CD4-positive, alpha-beta memory T cell (primary cell): ENCODE measurements around the gene TDO2. TPM values are rescaled to one million over a fixed set of nuclear protein-coding genes. Genes with fewer than 3 reads are reported as not detected.
"Not testable (repeated sequence)": the region's sequence is repeated elsewhere in the genome, so short reads cannot be mapped to it uniquely, and the experiment has no call there.

Experiments used
- CTCF ChIA-PET: fragments of 350-600 bp; sonication (Branson Sonifier 250); formaldehyde crosslinking; loops from one replicate; lab custom pipeline; 2021; ENCODE audit warnings: inconsistent platforms; ENCODE audit not compliant: partially characterized antibody; lab: Charles Lee
- POLR2A ChIA-PET: fragments of 350-600 bp; sonication (Branson Sonifier 250); formaldehyde crosslinking; loops from one replicate; lab custom pipeline; 2021; ENCODE audit not compliant: partially characterized antibody; lab: Charles Lee
- DNase-seq, 5 donors: peaks; one replicate each; pipeline versions ENCODE4 v3.0.0 to v3.0.0-alpha.2; 2020 to 2022; ENCODE audit warnings: mixed read lengths in 1 of 5
- H3K27ac ChIP-seq: one replicate; pipeline ENCODE4 v1.7.0; 2013; ENCODE audit warnings: low read depth, low read length
- H3K27me3 ChIP-seq: 2 replicates; pipeline ENCODE4 v1.7.0; 2013; ENCODE audit warnings: mild to moderate bottlenecking, low read length, moderate library complexity; ENCODE audit not compliant: insufficient read depth
- H3K36me3 ChIP-seq: 2 replicates; pipeline ENCODE4 v1.7.0; 2013; ENCODE audit warnings: mild to moderate bottlenecking, low read length, moderate library complexity; ENCODE audit not compliant: insufficient read depth
- H3K4me1 ChIP-seq: 2 replicates; pipeline ENCODE4 v1.7.0; 2013; ENCODE audit warnings: mild to moderate bottlenecking, low read length, moderate library complexity; ENCODE audit not compliant: insufficient read depth
- H3K4me3 ChIP-seq, 2 donors: one replicate each; pipeline ENCODE4 v1.7.0; 2013; ENCODE audit warnings: low read length in 2 of 2, mild to moderate bottlenecking in 1 of 2
- H3K9me3 ChIP-seq, 2 donors: one replicate each; pipeline ENCODE4 v1.7.0; 2013; ENCODE audit warnings: low read length in 2 of 2, control low read depth in 1 of 2; ENCODE audit not compliant: control insufficient read depth in 1 of 2
- H3K27ac Mint-ChIP-seq, 7 donors: one replicate each; pipeline ENCODE4 v1.8.0; 2020 to 2021; ENCODE audit warnings: mixed read lengths in 7 of 7, mild to moderate bottlenecking in 6 of 7, inconsistent platforms in 3 of 7, moderate library complexity in 3 of 7
- H3K27me3 Mint-ChIP-seq, 2 donors: one replicate each; pipeline ENCODE4 v1.8.0; 2020 to 2021; ENCODE audit warnings: mixed read lengths in 2 of 2
- H3K36me3 Mint-ChIP-seq, 2 donors: one replicate each; pipeline ENCODE4 v1.8.0; 2020 to 2021; ENCODE audit warnings: mixed read lengths in 2 of 2, inconsistent platforms in 1 of 2, mild to moderate bottlenecking in 1 of 2
- H3K4me1 Mint-ChIP-seq, 4 donors: one replicate each; pipeline ENCODE4 v1.8.0; 2020 to 2021; ENCODE audit warnings: mixed read lengths in 4 of 4, mild to moderate bottlenecking in 1 of 4
- H3K4me3 Mint-ChIP-seq, 8 donors: one replicate each; pipeline ENCODE4 v1.8.0; 2020 to 2021; ENCODE audit warnings: mixed read lengths in 8 of 8, mild to moderate bottlenecking in 7 of 8, moderate library complexity in 6 of 8, inconsistent platforms in 3 of 8
- H3K9me3 Mint-ChIP-seq, 8 donors: one replicate each; pipeline ENCODE4 v1.8.0; 2020 to 2021; ENCODE audit warnings: mixed read lengths in 8 of 8, mild to moderate bottlenecking in 5 of 8, inconsistent platforms in 3 of 8, moderate library complexity in 1 of 8
- intact Hi-C: fragments of 100-400 bp; cut with micrococcal nuclease; formaldehyde crosslinking; loops from one replicate; pipeline ENCODE4 v1.15.1; 2023
- polyA plus RNA-seq, 2 donors: library from polyadenylated mRNA; unstranded; fragments of 300-500 nt; fragmentation: Illumina TruSeq; gene quantifications; one replicate each; pipeline ENCODE4 v1.2.3, GENCODE V29; 2021
- total RNA-seq, 2 experiments: library from RNA; stranded (reverse); gene quantifications; one replicate each; pipeline ENCODE4 v1.2.3, GENCODE V29; 2021

Gene TDO2
- total and polyA plus RNA-seq, 4 experiments from 2014 or later: not detected

DNA sequence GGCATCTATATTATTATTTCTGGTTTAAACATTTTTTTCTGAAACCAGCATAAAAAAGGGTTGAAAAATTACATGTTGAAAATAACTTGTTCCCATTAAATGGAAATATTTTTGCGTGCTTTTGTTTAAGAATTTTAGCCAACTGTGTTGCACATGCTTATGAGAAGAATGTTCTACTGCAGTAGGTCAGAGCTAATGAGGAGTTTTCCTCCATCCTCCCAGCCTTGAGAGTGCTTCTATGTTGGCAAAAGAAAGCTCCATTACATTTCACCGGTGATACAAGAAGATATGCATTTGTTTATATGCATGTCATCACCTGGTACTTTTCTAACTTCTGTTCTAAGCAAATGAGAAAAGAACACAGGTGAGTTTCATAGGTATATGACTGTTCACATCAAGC is 13.6 kb upstream of the TDO2 start:
- H3K4me3 ChIP-seq: no peak overlapping the region
- peaks cover 9 to 11% of the 10 kb centered on the region in 2 donors for H3K27me3 Mint-ChIP-seq
- H3K36me3 Mint-ChIP-seq: no peaks in the 10 kb centered on the region
- H3K4me3 Mint-ChIP-seq: no peak overlapping the region
- H3K27me3 ChIP-seq: no peaks in the 10 kb centered on the region
- ChIA-PET CTCF (no interaction called here), POLR2A (no interaction called here)
- H3K9me3 Mint-ChIP-seq: peaks cover 0 to 14% (median 4%) of the 10 kb centered on the region in 8 donors
- H3K36me3 ChIP-seq: no peaks in the 10 kb centered on the region
- intact Hi-C loops: no loop called here
- no peak for DNase-seq
- H3K4me1 Mint-ChIP-seq: no peaks in the 10 kb centered on the region
- H3K27ac ChIP-seq: no peak overlapping the region
- H3K27ac Mint-ChIP-seq: no peak overlapping the region
- H3K4me1 ChIP-seq: no peaks in the 10 kb centered on the region
- H3K9me3 ChIP-seq: no peaks in the 10 kb centered on the region

DNA sequence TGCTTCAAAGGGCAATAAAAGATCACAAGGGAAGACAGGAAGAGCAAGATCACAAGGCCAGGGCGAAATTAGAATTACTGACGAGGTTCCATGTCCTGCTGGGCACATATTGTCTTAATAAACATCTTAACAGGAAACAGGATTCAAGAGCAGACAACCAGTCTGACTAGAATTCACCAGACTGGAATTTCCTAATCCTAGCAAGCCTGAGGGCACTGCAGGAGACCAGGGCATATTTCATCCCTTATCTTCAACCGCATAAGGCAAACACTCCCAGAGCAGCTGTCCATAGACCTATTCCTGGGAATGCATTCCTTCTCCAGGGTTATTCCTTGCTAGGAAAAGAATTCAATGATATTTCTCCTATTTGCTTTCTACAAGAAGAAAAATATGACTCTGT is 12.4 kb upstream of the TDO2 start:
- intact Hi-C loops: no loop called here
- Histone ChIP-seq H3K4me1 (no peaks in the 10 kb centered on the region), H3K4me3 (no peak overlapping the region), H3K9me3 (no peaks in the 10 kb centered on the region), H3K36me3 (no peaks in the 10 kb centered on the region), H3K27me3 (no peaks in the 10 kb centered on the region), H3K27ac (no peak overlapping the region)
- Mint-ChIP-seq H3K27ac (no peak overlapping the region), H3K36me3 (no peaks in the 10 kb centered on the region), H3K4me3 (no peak overlapping the region), H3K9me3 (peaks cover 3 to 14% (median 6%) of the 10 kb centered on the region in 8 donors), H3K4me1 (no peaks in the 10 kb centered on the region), H3K27me3 (peaks cover 9 to 11% of the 10 kb centered on the region in 2 donors)
- CTCF ChIA-PET: no interaction called here
- DNase-seq: no peak
- POLR2A ChIA-PET: no interaction called here

GRCh38 chr4:155898371-155898770 is 5.1 kb upstream of the TDO2 start:
- H3K36me3 Mint-ChIP-seq, DNase-seq, intact Hi-C loops, H3K27me3 ChIP-seq, H3K4me1 Mint-ChIP-seq, H3K27ac Mint-ChIP-seq, POLR2A ChIA-PET, H3K4me3 Mint-ChIP-seq, H3K4me1 ChIP-seq, H3K9me3 ChIP-seq, H3K36me3 ChIP-seq, CTCF ChIA-PET, H3K4me3 ChIP-seq, H3K27me3 Mint-ChIP-seq, H3K27ac ChIP-seq: not testable (repeated sequence)
- H3K9me3 Mint-ChIP-seq: peaks cover 0 to 21% (median 12%) of the 10 kb centered on the region in 8 donors

DNA sequence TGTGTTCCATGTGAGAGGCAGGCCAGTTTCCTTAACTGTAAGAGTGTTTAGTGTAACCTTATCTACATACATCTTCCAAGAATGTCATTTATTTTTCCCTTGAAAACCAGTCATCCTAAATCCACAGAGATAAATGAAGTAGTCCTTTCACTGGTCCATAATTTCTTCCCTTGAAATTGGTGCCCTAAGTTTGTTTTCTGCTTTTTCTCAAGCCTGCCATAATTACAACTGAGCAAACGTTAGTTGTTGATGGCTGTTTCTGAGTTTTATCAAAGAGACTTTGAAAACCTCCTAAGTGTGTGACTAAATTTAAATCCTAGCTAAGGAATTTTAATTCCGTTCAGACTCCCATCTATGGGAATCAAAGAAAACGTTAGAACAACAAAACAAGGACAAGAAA is 3.6 kb upstream of the TDO2 start:
- no peak for DNase-seq
- Mint-ChIP-seq H3K36me3 (no peaks in the 10 kb centered on the region), H3K27ac (no peak overlapping the region), H3K4me1 (no peaks in the 10 kb centered on the region), H3K9me3 (peaks cover 0 to 21% (median 12%) of the 10 kb centered on the region in 8 donors), H3K27me3 (no peaks in the 10 kb centered on the region), H3K4me3 (no peak overlapping the region)
- no peaks in the 10 kb centered on the region for H3K36me3 ChIP-seq
- H3K9me3 ChIP-seq: no peaks in the 10 kb centered on the region
- CTCF ChIA-PET: no interaction called here
- H3K4me1 ChIP-seq: no peaks in the 10 kb centered on the region
- POLR2A ChIA-PET: no interaction called here
- intact Hi-C loops: no loop called here
- H3K27me3 ChIP-seq: no peaks in the 10 kb centered on the region
- no peak overlapping the region for H3K4me3 ChIP-seq
- no peak overlapping the region for H3K27ac ChIP-seq

- Histone ChIP-seq H3K27ac (no peak overlapping the region), H3K9me3 (no peaks in the 10 kb centered on the region), H3K36me3 (no peaks in the 10 kb centered on the region), H3K4me1 (no peaks in the 10 kb centered on the region), H3K27me3 (no peaks in the 10 kb centered on the region), H3K4me3 (no peak overlapping the region)
- ChIA-PET POLR2A (no interaction called here), CTCF (no interaction called here)
- Mint-ChIP-seq H3K36me3 (no peaks in the 10 kb centered on the region), H3K4me3 (no peak overlapping the region), H3K27me3 (no peaks in the 10 kb centered on the region), H3K4me1 (no peaks in the 10 kb centered on the region), H3K9me3 (peaks cover 0 to 18% (median 12%) of the 10 kb centered on the region in 8 donors), H3K27ac (no peak overlapping the region)
- intact Hi-C loops: no loop called here
- DNase-seq: no peak
Observed at GRCh38 chr4:155900381-155900780, 3.1 kb upstream of the TDO2 start.

DNA sequence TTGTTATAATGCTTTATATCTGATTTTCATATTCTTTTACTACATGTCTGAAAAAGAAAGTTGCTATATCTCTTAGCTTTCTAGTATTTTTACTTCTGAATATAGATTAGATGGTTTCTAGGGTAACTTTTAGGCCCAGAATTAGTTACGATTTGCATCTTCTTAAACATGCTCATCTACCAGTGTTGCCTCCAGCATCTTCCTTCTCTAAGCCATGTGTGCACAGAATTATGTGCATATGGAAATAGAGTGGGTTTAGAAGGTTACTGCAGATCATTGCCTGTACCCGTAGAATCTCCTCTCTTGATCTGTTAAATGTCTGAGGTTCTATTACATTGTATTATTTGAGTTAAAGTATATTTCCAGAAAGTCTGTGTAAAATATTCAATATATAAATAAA is 2.5 kb upstream of the TDO2 start:
- H3K4me1 Mint-ChIP-seq: no peaks in the 10 kb centered on the region
- Histone ChIP-seq H3K9me3 (no peaks in the 10 kb centered on the region), H3K36me3 (no peaks in the 10 kb centered on the region), H3K27me3 (no peaks in the 10 kb centered on the region), H3K27ac (no peak overlapping the region), H3K4me3 (no peak overlapping the region), H3K4me1 (no peaks in the 10 kb centered on the region)
- ChIA-PET CTCF (no interaction called here), POLR2A (no interaction called here)
- no peak overlapping the region for H3K4me3 Mint-ChIP-seq
- DNase-seq: no peak
- no peaks in the 10 kb centered on the region for H3K36me3 Mint-ChIP-seq
- H3K27me3 Mint-ChIP-seq: no peaks in the 10 kb centered on the region
- no peak overlapping the region for H3K27ac Mint-ChIP-seq
- peaks cover 0 to 16% (median 12%) of the 10 kb centered on the region in 8 donors for H3K9me3 Mint-ChIP-seq
- intact Hi-C loops: no loop called here

DNA sequence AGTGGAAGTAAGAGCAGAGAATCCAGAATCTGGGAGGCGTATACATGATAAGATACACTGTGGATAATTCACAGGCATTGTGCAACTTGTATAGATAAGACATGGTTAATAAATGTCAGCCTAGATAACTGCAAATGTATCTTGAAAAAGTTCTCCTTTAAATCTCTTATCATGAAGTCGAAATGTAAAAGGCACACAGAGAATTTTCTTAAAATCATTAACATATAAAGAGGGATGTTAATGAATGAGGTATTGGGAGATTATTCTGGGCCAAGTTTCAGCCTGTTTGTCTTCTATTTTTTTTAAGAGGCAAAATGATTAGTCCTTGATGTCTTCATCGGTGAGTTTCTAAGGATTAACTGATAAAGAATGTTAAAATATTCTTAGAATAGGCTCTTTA is 835 bp downstream of the TDO2 start:
- H3K4me3 Mint-ChIP-seq: no peak overlapping the region
- H3K9me3 ChIP-seq: no peaks in the 10 kb centered on the region
- H3K4me1 Mint-ChIP-seq: no peaks in the 10 kb centered on the region
- no peak for DNase-seq
- no peaks in the 10 kb centered on the region for H3K9me3 Mint-ChIP-seq
- H3K27me3 Mint-ChIP-seq: peaks cover 0 to 2% of the 10 kb centered on the region in 2 donors
- POLR2A ChIA-PET: no interaction called here
- CTCF ChIA-PET: no interaction called here
- H3K4me1 ChIP-seq: no peaks in the 10 kb centered on the region
- no peaks in the 10 kb centered on the region for H3K27me3 ChIP-seq
- H3K27ac Mint-ChIP-seq: no peak overlapping the region
- intact Hi-C loops: no loop called here
- no peak overlapping the region for H3K4me3 ChIP-seq
- no peaks in the 10 kb centered on the region for H3K36me3 Mint-ChIP-seq
- no peaks in the 10 kb centered on the region for H3K36me3 ChIP-seq
- no peak overlapping the region for H3K27ac ChIP-seq
